NCI-H82 (cell line): ENCODE results near the gene GLRX2.
"Not testable (repeated sequence)": the region's sequence is repeated elsewhere in the genome, so short reads cannot be mapped to it uniquely, and the experiment has no call there.

ENCODE experiments used
- DNase-seq: peaks from one replicate; lab custom pipeline; 2025; lab: John Stamatoyannopoulos, UW

The GLRX2 gene

GRCh38 chr1:193104907-193105820 lies at the start of gene GLRX2:
GLRX2 (minus strand) TSS chr1:193105414; CDS start chr1:193105382, 32 bp downstream.
- DNase-seq: peak; percentile 93

- DNase-seq: no peak
Observed at GRCh38 chr1:193144999-193145398, 39.8 kb upstream of the GLRX2 start.

- no peak for DNase-seq
Observed at GRCh38 chr1:193144361-193144938, 39.2 kb upstream of the GLRX2 start.

GRCh38 chr1:193143285-193143684 lies 38.1 kb upstream of the GLRX2 start:
- peak; percentile 11 for DNase-seq

GRCh38 chr1:193142409-193142808 lies 37.2 kb upstream of the GLRX2 start:
- DNase-seq: no peak

GRCh38 chr1:193141804-193142203 lies 36.6 kb upstream of the GLRX2 start:
- DNase-seq: no peak

GRCh38 chr1:193140254-193140653 lies 35.0 kb upstream of the GLRX2 start:
- DNase-seq: no peak

GRCh38 chr1:193131266-193131860 lies 26.1 kb upstream of the GLRX2 start:
- DNase-seq: no peak

- DNase-seq: no peak
Observed at GRCh38 chr1:193125369-193125768, 20.2 kb upstream of the GLRX2 start.

- no peak for DNase-seq
Observed at GRCh38 chr1:193123751-193124150, 18.5 kb upstream of the GLRX2 start.

GRCh38 chr1:193121616-193122593 lies 16.7 kb upstream of the GLRX2 start, which contains the start of gene CDC73:
CDC73 (plus strand) TSS chr1:193122031; CDS start chr1:193122201, 170 bp downstream.
- DNase-seq: peak; percentile 98

GRCh38 chr1:193120604-193121166 lies 15.5 kb upstream of the GLRX2 start:
- DNase-seq: no peak

GRCh38 chr1:193118803-193119730 lies 13.9 kb upstream of the GLRX2 start:
- DNase-seq: no peak

- DNase-seq: no peak
Observed at GRCh38 chr1:193118194-193118593, 13.0 kb upstream of the GLRX2 start.

- DNase-seq: not testable (repeated sequence)
Observed at GRCh38 chr1:193117167-193117566, 12.0 kb upstream of the GLRX2 start.

- DNase-seq: no peak
Observed at GRCh38 chr1:193115629-193116227, 10.5 kb upstream of the GLRX2 start.

GRCh38 chr1:193114485-193115095 lies 9.4 kb upstream of the GLRX2 start:
- DNase-seq: no peak

- DNase-seq: no peak
Observed at GRCh38 chr1:193113992-193114332, 8.7 kb upstream of the GLRX2 start.

- no peak for DNase-seq
Observed at GRCh38 chr1:193113258-193113991, 8.2 kb upstream of the GLRX2 start.
